OCI-LY3 (cell line): Measurements from ENCODE around the gene ZC3H13.

Source experiments
- H2AFZ ChIP-seq: fragments of 200-600, 300-600 bp; shearing (Covaris generic); 2 replicates; pipeline ENCODE4 v1.6.0; 2014; ENCODE audit warnings: antibody characterized with exemption, low read depth, low read length
- H3K27ac ChIP-seq: fragments of 200-600, 300-600 bp; sonication (generic); 2 replicates; pipeline ENCODE4 v1.5.1; 2014; ENCODE audit warnings: mild to moderate bottlenecking, low read length, moderate library complexity, mixed read lengths
- H3K27me3 ChIP-seq: fragments of 200-600, 300-600 bp; sonication (generic); 2 replicates; pipeline ENCODE4 v1.6.1; 2014; ENCODE audit warnings: low read depth, low read length, mixed read lengths
- H3K36me3 ChIP-seq: fragments of 200-600, 300-600 bp; sonication (generic); replicated peaks from 2 replicates; pipeline ENCODE3; 2014; ENCODE audit warnings: low read depth, low read length, mixed read lengths
- H3K4me1 ChIP-seq: fragments of 300-600, 200-600 bp; sonication (generic); 2 replicates; pipeline ENCODE4 v1.6.1; 2014; ENCODE audit warnings: low read length, mixed read lengths
- H3K4me2 ChIP-seq: fragments of 200-600, 300-600 bp; sonication (generic); 2 replicates; pipeline ENCODE4 v1.6.1; 2014; ENCODE audit warnings: low read length, mixed read lengths
- H3K4me3 ChIP-seq: fragments of 300-600, 200-600 bp; sonication (generic); 2 replicates; pipeline ENCODE4 v1.5.1; 2014; ENCODE audit warnings: antibody characterized with exemption, mild to moderate bottlenecking, low read length, moderate library complexity
- H3K79me2 ChIP-seq: fragments of 300-600, 200-600 bp; shearing (Covaris generic); 2 replicates; pipeline ENCODE4 v1.6.1; 2014; ENCODE audit warnings: mild to moderate bottlenecking, low read length, mixed read lengths
- H3K9ac ChIP-seq: fragments of 300-600, 200-600 bp; shearing (Covaris generic); 2 replicates; pipeline ENCODE4 v1.6.0; 2014; ENCODE audit warnings: mild to moderate bottlenecking, low read length, moderate library complexity
- H3K9me3 ChIP-seq: fragments of 200-600, 300-600 bp; shearing (Covaris generic); 2 replicates; pipeline ENCODE4 v1.6.1; 2014; ENCODE audit warnings: low read length, mixed read lengths; ENCODE audit not compliant: insufficient read depth
- H4K20me1 ChIP-seq: fragments of 200-600, 300-600 bp; sonication (generic); 2 replicates; pipeline ENCODE4 v1.6.1; 2016; ENCODE audit warnings: low read length, mixed read lengths; ENCODE audit not compliant: insufficient read depth
- CTCF ChIP-seq: fragments of 200-600, 300-600 bp; sonication (generic); IDR thresholded peaks from 2 replicates; pipeline ENCODE4 v1.5.1; 2014; ENCODE audit warnings: antibody characterized with exemption, low read length, low read depth
- EZH2phosphoT487 ChIP-seq: fragments of 200-600 bp; shearing (Covaris generic); IDR thresholded peaks from 2 replicates; pipeline ENCODE4 v1.6.1; 2018; ENCODE audit warnings: antibody characterized with exemption, mixed run types, low read depth

Gene ZC3H13

GRCh38 chr13:46052319-46053161 lies at the start of gene ZC3H13:
Gene ZC3H13 (minus strand): TSS chr13:46052746. CDS start chr13:46045507, 7,239 bp downstream.
- H4K20me1 ChIP-seq = peaks cover 21% of the 10 kb centered on the region
- no peaks in the 10 kb centered on the region for H3K27me3 ChIP-seq
- no peaks in the 10 kb centered on the region for H3K9me3 ChIP-seq
- H3K27ac ChIP-seq = peak within 1 kb of the TSS; percentile 76
- H3K9ac ChIP-seq = peak within 1 kb of the TSS; percentile 81
- H3K79me2 ChIP-seq = peaks cover 50% of the 10 kb centered on the region
- H2AFZ ChIP-seq = peak within 1 kb of the TSS; percentile 87
- TF ChIP-seq CTCF (peak; percentile 34; the same call in 1 of the 2 replicates), EZH2phosphoT487 (no peak)
- peak within 1 kb of the TSS; percentile 94 for H3K4me2 ChIP-seq
- H3K36me3 ChIP-seq = no peaks in the 10 kb centered on the region
- peaks cover 25% of the 10 kb centered on the region for H3K4me1 ChIP-seq
- peak within 1 kb of the TSS; percentile 94 for H3K4me3 ChIP-seq

- Histone ChIP-seq H3K27me3 (no peaks in the 10 kb centered on the region), H2AFZ (no peak overlapping the region), H3K9me3 (no peaks in the 10 kb centered on the region), H3K4me1 (peaks cover 38% of the 10 kb centered on the region), H3K4me3 (no peak overlapping the region), H3K79me2 (no peaks in the 10 kb centered on the region), H3K36me3 (no peaks in the 10 kb centered on the region), H4K20me1 (no peaks in the 10 kb centered on the region), H3K27ac (no peak overlapping the region), H3K4me2 (no peak overlapping the region), H3K9ac (no peak overlapping the region)
- TF ChIP-seq EZH2phosphoT487 = no peak
- TF ChIP-seq CTCF = no peak
These were observed 49.7 kb upstream of the ZC3H13 start for GRCh38 chr13:46102255-46102605.

- no peak overlapping the region for H3K9ac ChIP-seq
- no peaks in the 10 kb centered on the region for H4K20me1 ChIP-seq
- no peaks in the 10 kb centered on the region for H3K9me3 ChIP-seq
- no peaks in the 10 kb centered on the region for H3K27me3 ChIP-seq
- no peak overlapping the region for H3K4me3 ChIP-seq
- TF ChIP-seq CTCF = no peak
- peaks cover 36% of the 10 kb centered on the region for H3K4me1 ChIP-seq
- no peaks in the 10 kb centered on the region for H3K36me3 ChIP-seq
- H3K79me2 ChIP-seq = no peaks in the 10 kb centered on the region
- H2AFZ ChIP-seq = no peak overlapping the region
- peak overlapping the region; percentile 40 for H3K4me2 ChIP-seq
- no peak overlapping the region for H3K27ac ChIP-seq
These were observed 49.1 kb upstream of the ZC3H13 start for GRCh38 chr13:46101484-46102254.

- H3K27ac ChIP-seq = no peak overlapping the region
- no peaks in the 10 kb centered on the region for H4K20me1 ChIP-seq
- no peak overlapping the region for H2AFZ ChIP-seq
- no peaks in the 10 kb centered on the region for H3K79me2 ChIP-seq
- no peaks in the 10 kb centered on the region for H3K9me3 ChIP-seq
- H3K4me3 ChIP-seq = no peak overlapping the region
- peaks cover 36% of the 10 kb centered on the region for H3K4me1 ChIP-seq
- peak overlapping the region; percentile 40 for H3K4me2 ChIP-seq
- TF ChIP-seq CTCF (no peak), EZH2phosphoT487 (no peak)
- no peaks in the 10 kb centered on the region for H3K27me3 ChIP-seq
- H3K36me3 ChIP-seq = no peaks in the 10 kb centered on the region
- H3K9ac ChIP-seq = no peak overlapping the region
These were observed 48.5 kb upstream of the ZC3H13 start for GRCh38 chr13:46101002-46101401.
